Activated CD4-positive, alpha-beta T cell treated with anti-CD3 and anti-CD28 coated beads for 4 hours (primary cell): ENCODE measurements around the gene SH3BP5.

ENCODE experiments used
- DNase-seq, 2 donors: peaks; one replicate each; pipeline ENCODE4 v3.0.0-alpha.2; 2020

The SH3BP5 gene

GRCh38 chr3:15324379-15324808, 8.0 kb downstream of the SH3BP5 start:
- DNase-seq: no peak

GRCh38 chr3:15323063-15323462, 9.3 kb downstream of the SH3BP5 start:
- no peak for DNase-seq

- DNase-seq: no peak
Measured at GRCh38 chr3:15321349-15321748, 11.0 kb downstream of the SH3BP5 start.

GRCh38 chr3:15319575-15319974, 12.8 kb downstream of the SH3BP5 start:
- no peak for DNase-seq

- no peak for DNase-seq
Measured at GRCh38 chr3:15319136-15319535, 13.2 kb downstream of the SH3BP5 start.

- DNase-seq: no peak
Measured at GRCh38 chr3:15318661-15319060, 13.7 kb downstream of the SH3BP5 start.

GRCh38 chr3:15316998-15317435, 15.4 kb downstream of the SH3BP5 start:
- DNase-seq: no peak

GRCh38 chr3:15315003-15315402, 17.4 kb downstream of the SH3BP5 start:
- DNase-seq: no peak

- no peak for DNase-seq
Measured at GRCh38 chr3:15314276-15314675, 18.1 kb downstream of the SH3BP5 start.

- DNase-seq: no peak
Measured at GRCh38 chr3:15313461-15313860, 18.9 kb downstream of the SH3BP5 start.

GRCh38 chr3:15312550-15312949, 19.8 kb downstream of the SH3BP5 start:
- no peak for DNase-seq

- peak; percentile 42 to 70 for DNase-seq
Measured at GRCh38 chr3:15310491-15311370, 21.7 kb downstream of the SH3BP5 start.

- no peak for DNase-seq
Measured at GRCh38 chr3:15309662-15310335, 22.6 kb downstream of the SH3BP5 start.

- no peak for DNase-seq
Measured at GRCh38 chr3:15307580-15307979, 24.8 kb downstream of the SH3BP5 start.

GRCh38 chr3:15306979-15307359, 25.4 kb downstream of the SH3BP5 start:
- DNase-seq: no peak

GRCh38 chr3:15305359-15305844, 27.0 kb downstream of the SH3BP5 start:
- no peak for DNase-seq

GRCh38 chr3:15303728-15304127, 28.7 kb downstream of the SH3BP5 start:
- DNase-seq: no peak

- DNase-seq: no peak
Measured at GRCh38 chr3:15303216-15303615, 29.2 kb downstream of the SH3BP5 start.

GRCh38 chr3:15301761-15302160, 30.6 kb downstream of the SH3BP5 start:
- DNase-seq: no peak

GRCh38 chr3:15300323-15301078, 31.9 kb downstream of the SH3BP5 start:
- DNase-seq: no peak

- DNase-seq: no peak
Measured at GRCh38 chr3:15299036-15299435, 33.4 kb downstream of the SH3BP5 start.

- DNase-seq: no peak
Measured at GRCh38 chr3:15298504-15298903, 33.9 kb downstream of the SH3BP5 start.
